ENCODE results near the gene DGKI.

- TF ChIP-seq EZH2 (IDR thresholded peaks at IDR 0.05; ENCODE audit: low read length, missing control alignments) (no peak), CTCF (conservative IDR thresholded peaks at IDR 0.05 in 1 of 2, IDR thresholded peaks at IDR 0.05 in 1 of 2; ENCODE audit: low read depth in 1 of 2, low read length in 2 of 2) (no peak)
Observed at GRCh38 chr7:137399827-137400823, 446.6 kb downstream of the DGKI start.
